ENCODE results near the gene NUP42.

DNA sequence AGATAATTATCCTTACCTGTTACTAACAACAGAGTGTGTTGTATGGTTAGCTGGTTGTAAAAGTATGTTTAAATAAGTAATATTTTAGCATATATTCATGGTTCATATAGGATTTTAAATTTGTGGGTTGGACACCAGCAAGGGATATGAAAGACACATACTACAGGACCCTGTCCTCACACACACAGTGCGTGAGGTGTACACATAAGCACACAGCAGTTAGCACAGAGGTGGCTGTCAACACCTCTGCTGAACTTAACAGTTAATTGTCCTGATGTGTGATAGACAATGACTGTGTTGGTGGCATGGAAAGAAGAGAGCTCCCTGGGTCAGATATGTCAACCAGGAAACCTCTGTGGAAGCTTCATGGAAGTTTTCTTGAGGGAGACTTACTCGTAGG lies 23.3 kb upstream of the NUP42 start:
- TF ChIP-seq, protein P1, sequence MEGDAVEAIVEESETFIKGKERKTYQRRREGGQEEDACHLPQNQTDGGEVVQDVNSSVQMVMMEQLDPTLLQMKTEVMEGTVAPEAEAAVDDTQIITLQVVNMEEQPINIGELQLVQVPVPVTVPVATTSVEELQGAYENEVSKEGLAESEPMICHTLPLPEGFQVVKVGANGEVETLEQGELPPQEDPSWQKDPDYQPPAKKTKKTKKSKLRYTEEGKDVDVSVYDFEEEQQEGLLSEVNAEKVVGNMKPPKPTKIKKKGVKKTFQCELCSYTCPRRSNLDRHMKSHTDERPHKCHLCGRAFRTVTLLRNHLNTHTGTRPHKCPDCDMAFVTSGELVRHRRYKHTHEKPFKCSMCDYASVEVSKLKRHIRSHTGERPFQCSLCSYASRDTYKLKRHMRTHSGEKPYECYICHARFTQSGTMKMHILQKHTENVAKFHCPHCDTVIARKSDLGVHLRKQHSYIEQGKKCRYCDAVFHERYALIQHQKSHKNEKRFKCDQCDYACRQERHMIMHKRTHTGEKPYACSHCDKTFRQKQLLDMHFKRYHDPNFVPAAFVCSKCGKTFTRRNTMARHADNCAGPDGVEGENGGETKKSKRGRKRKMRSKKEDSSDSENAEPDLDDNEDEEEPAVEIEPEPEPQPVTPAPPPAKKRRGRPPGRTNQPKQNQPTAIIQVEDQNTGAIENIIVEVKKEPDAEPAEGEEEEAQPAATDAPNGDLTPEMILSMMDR (IDR thresholded peaks at IDR 0.05): no peak
- TF ChIP-seq, protein P2, sequence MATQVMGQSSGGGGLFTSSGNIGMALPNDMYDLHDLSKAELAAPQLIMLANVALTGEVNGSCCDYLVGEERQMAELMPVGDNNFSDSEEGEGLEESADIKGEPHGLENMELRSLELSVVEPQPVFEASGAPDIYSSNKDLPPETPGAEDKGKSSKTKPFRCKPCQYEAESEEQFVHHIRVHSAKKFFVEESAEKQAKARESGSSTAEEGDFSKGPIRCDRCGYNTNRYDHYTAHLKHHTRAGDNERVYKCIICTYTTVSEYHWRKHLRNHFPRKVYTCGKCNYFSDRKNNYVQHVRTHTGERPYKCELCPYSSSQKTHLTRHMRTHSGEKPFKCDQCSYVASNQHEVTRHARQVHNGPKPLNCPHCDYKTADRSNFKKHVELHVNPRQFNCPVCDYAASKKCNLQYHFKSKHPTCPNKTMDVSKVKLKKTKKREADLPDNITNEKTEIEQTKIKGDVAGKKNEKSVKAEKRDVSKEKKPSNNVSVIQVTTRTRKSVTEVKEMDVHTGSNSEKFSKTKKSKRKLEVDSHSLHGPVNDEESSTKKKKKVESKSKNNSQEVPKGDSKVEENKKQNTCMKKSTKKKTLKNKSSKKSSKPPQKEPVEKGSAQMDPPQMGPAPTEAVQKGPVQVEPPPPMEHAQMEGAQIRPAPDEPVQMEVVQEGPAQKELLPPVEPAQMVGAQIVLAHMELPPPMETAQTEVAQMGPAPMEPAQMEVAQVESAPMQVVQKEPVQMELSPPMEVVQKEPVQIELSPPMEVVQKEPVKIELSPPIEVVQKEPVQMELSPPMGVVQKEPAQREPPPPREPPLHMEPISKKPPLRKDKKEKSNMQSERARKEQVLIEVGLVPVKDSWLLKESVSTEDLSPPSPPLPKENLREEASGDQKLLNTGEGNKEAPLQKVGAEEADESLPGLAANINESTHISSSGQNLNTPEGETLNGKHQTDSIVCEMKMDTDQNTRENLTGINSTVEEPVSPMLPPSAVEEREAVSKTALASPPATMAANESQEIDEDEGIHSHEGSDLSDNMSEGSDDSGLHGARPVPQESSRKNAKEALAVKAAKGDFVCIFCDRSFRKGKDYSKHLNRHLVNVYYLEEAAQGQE (IDR thresholded peaks at IDR 0.05; ENCODE audit: insufficient read depth in 1 of 2, low read depth in 2 of 2, low read length in 1 of 2): no peak
